Colonic mucosa (tissue), 4 donors: Measurements from ENCODE around the gene PFKFB4. TPM values are rescaled to one million over a fixed set of nuclear protein-coding genes. Genes with fewer than 3 reads are reported as not detected.
"Not testable (repeated sequence)": the region's sequence is repeated elsewhere in the genome, so short reads cannot be mapped to it uniquely, and the experiment has no call there.

Experiments
- DNase-seq: peaks from one replicate; pipeline ENCODE4 v3.0.0-alpha.2; 2020
- H3K27ac ChIP-seq: fragments of 200-600 bp; one replicate; pipeline ENCODE4 v1.8.0; 2021
- H3K27me3 ChIP-seq: fragments of 200-600 bp; one replicate; pipeline ENCODE4 v1.8.0; 2021
- H3K36me3 ChIP-seq: fragments of 200-600 bp; one replicate; pipeline ENCODE4 v1.8.0; 2021
- H3K4me1 ChIP-seq: fragments of 200-600 bp; one replicate; pipeline ENCODE4 v1.8.0; 2021; ENCODE audit warnings: mild to moderate bottlenecking
- H3K4me3 ChIP-seq: fragments of 200-600 bp; one replicate; pipeline ENCODE4 v1.8.0; 2021
- H3K9ac ChIP-seq, 2 donors: one replicate each; pipeline ENCODE4 v1.7.0; 2013; ENCODE audit warnings: control low read depth in 2 of 2, low read depth in 2 of 2, low read length in 2 of 2
- H3K9me3 ChIP-seq: fragments of 200-600 bp; one replicate; pipeline ENCODE4 v1.8.0; 2021
- CTCF ChIP-seq: fragments of 200-600 bp; IDR thresholded peaks from one replicate; pipeline ENCODE4 v1.8.0; 2022; ENCODE audit warnings: antibody characterized with exemption, mild to moderate bottlenecking
- intact Hi-C: fragments of 100-400 bp; cut with DNase I; formaldehyde crosslinking; loops from one replicate; pipeline ENCODE4 v1.14.1; 2022
- total RNA-seq, 2 donors: library from RNA; stranded (reverse); fragmentation: NEBNext Ultra II Directional in 1 of 2; extraction: Animal tissue kit (Norgen Biotek cat#: 25700) in 1 of 2; gene quantifications; one replicate each; pipeline ENCODE4 v1.2.1, GENCODE V29; 2021
- donor health status: healthy.
- donor health status: DM: no; HTN: no; CAD: no.
- donor health status: DM: no; HTN: no; CAD: no.

PFKFB4 gene
- total RNA-seq, 2 donors from 2014 or later = 8.1 to 51.0 TPM

- Histone ChIP-seq H3K4me3 (no peak overlapping the region), H3K27ac (no peak overlapping the region), H3K9me3 (no peaks in the 10 kb centered on the region), H3K4me1 (peaks cover 14% of the 10 kb centered on the region), H3K9ac (no peak overlapping the region), H3K36me3 (no peaks in the 10 kb centered on the region), H3K27me3 (no peaks in the 10 kb centered on the region)
- TF ChIP-seq CTCF = no peak
- no peak for DNase-seq
- intact Hi-C loops = no loop called here
Measured at GRCh38 chr3:48475188-48475587, 81.4 kb downstream of the PFKFB4 start.

GRCh38 chr3:48474619-48475018, 82.0 kb downstream of the PFKFB4 start:
- peaks cover 20% of the 10 kb centered on the region for H3K4me1 ChIP-seq
- no peak overlapping the region for H3K9ac ChIP-seq
- TF ChIP-seq CTCF = no peak
- DNase-seq = no peak
- no peaks in the 10 kb centered on the region for H3K27me3 ChIP-seq
- H3K27ac ChIP-seq = no peak overlapping the region
- H3K36me3 ChIP-seq = no peaks in the 10 kb centered on the region
- H3K4me3 ChIP-seq = no peak overlapping the region
- intact Hi-C loops = no loop called here
- H3K9me3 ChIP-seq = no peaks in the 10 kb centered on the region

- not testable (repeated sequence) for H3K9ac ChIP-seq, H3K36me3 ChIP-seq
Measured at GRCh38 chr3:48474031-48474430, 82.6 kb downstream of the PFKFB4 start.

GRCh38 chr3:48473617-48473952, 83.0 kb downstream of the PFKFB4 start:
- Histone ChIP-seq H3K9ac (peak overlapping the region; percentile 71 to 100), H3K4me1 (peaks cover 22% of the 10 kb centered on the region), H3K27me3 (no peaks in the 10 kb centered on the region), H3K4me3 (no peak overlapping the region), H3K9me3 (no peaks in the 10 kb centered on the region), H3K36me3 (no peaks in the 10 kb centered on the region), H3K27ac (peak overlapping the region; percentile 92)
- DNase-seq = no peak
- intact Hi-C loops = no loop called here
- no peak for TF ChIP-seq CTCF

More at GRCh38 chr3:48474031-48474430, 82.6 kb downstream of the PFKFB4 start:
- H3K4me3 ChIP-seq, H3K9me3 ChIP-seq, DNase-seq, H3K27me3 ChIP-seq, intact Hi-C loops: not testable (repeated sequence)
- peak overlapping the region; percentile 92 for H3K27ac ChIP-seq
- peaks cover 22% of the 10 kb centered on the region for H3K4me1 ChIP-seq

GRCh38 chr3:48472923-48473616, 83.5 kb downstream of the PFKFB4 start:
- Histone ChIP-seq H3K27ac (peak overlapping the region; percentile 92), H3K9me3 (no peaks in the 10 kb centered on the region), H3K27me3 (no peaks in the 10 kb centered on the region), H3K36me3 (no peaks in the 10 kb centered on the region), H3K4me3 (peak overlapping the region; percentile 64), H3K9ac (peak overlapping the region; percentile 71 to 100), H3K4me1 (peaks cover 22% of the 10 kb centered on the region)
- TF ChIP-seq CTCF = no peak
- intact Hi-C loops = no loop called here
- peak; percentile 96 for DNase-seq

GRCh38 chr3:48472673-48472922, 84.0 kb downstream of the PFKFB4 start:
- peak; percentile 63 for DNase-seq
- Histone ChIP-seq H3K9me3 (no peaks in the 10 kb centered on the region), H3K4me1 (peaks cover 25% of the 10 kb centered on the region), H3K27ac (peak overlapping the region; percentile 92), H3K9ac (peak overlapping the region; percentile 71 to 100), H3K4me3 (peak overlapping the region; percentile 64), H3K27me3 (no peaks in the 10 kb centered on the region), H3K36me3 (no peaks in the 10 kb centered on the region)
- no peak for TF ChIP-seq CTCF
- intact Hi-C loops = no loop called here
